Measurements from ENCODE around the gene PSMG3.
"Not testable (repeated sequence)": the region's sequence is repeated elsewhere in the genome, so short reads cannot be mapped to it uniquely, and the experiment has no call there.

The PSMG3 gene

GRCh38 chr7:1519322-1519922 lies 50.4 kb downstream of the PSMG3 start:
- H3K27me3 ChIP-seq (ENCODE audit: control insufficient read depth, insufficient read depth, low read length); H3K4me3 ChIP-seq (ENCODE audit: low read length); H3K36me3 ChIP-seq (ENCODE audit: control insufficient read depth, low read depth, low read length); H3K4me1 ChIP-seq (ENCODE audit: control insufficient read depth, low read depth, low read length); H3K9me3 ChIP-seq (ENCODE audit: control insufficient read depth, low read depth, low read length); H3K27ac ChIP-seq (ENCODE audit: low read length); H3K9ac ChIP-seq (ENCODE audit: low read length): not testable (repeated sequence)

Measured in iPS-18a (cell line).